Measurements from ENCODE around the gene TFB2M. TPM values are rescaled to one million over a fixed set of nuclear protein-coding genes. Genes with fewer than 3 reads are reported as not detected.
"Not testable (repeated sequence)": the region's sequence is repeated elsewhere in the genome, so short reads cannot be mapped to it uniquely, and the experiment has no call there.

The TFB2M gene
- total RNA-seq, 1 donor from 2014 or later: 15.5 TPM

- DNase-seq (ENCODE audit: low read depth): no peak
- no peak overlapping the region for H3K4me3 ChIP-seq (ENCODE audit: low read depth, low read length)
- no peak for TF ChIP-seq CTCF (conservative IDR thresholded peaks at IDR 0.05; ENCODE audit: low read depth, low read length)
These were observed 11.1 kb upstream of the TFB2M start for GRCh38 chr1:246577082-246577719.

GRCh38 chr1:246576709-246577032 is 10.6 kb upstream of the TFB2M start:
- no peak for DNase-seq (ENCODE audit: low read depth)
- TF ChIP-seq CTCF (conservative IDR thresholded peaks at IDR 0.05; ENCODE audit: low read depth, low read length): no peak
- H3K4me3 ChIP-seq (ENCODE audit: low read depth, low read length): no peak overlapping the region

- H3K4me3 ChIP-seq (ENCODE audit: low read depth, low read length): no peak overlapping the region
- TF ChIP-seq CTCF (conservative IDR thresholded peaks at IDR 0.05; ENCODE audit: low read depth, low read length): no peak
- DNase-seq (ENCODE audit: low read depth): no peak
These were observed 7.4 kb upstream of the TFB2M start for GRCh38 chr1:246573491-246573890.

GRCh38 chr1:246572785-246573184 is 6.7 kb upstream of the TFB2M start:
- DNase-seq (ENCODE audit: low read depth): no peak

GRCh38 chr1:246571953-246572352 is 5.9 kb upstream of the TFB2M start:
- no peak for DNase-seq (ENCODE audit: low read depth)
- no peak overlapping the region for H3K4me3 ChIP-seq (ENCODE audit: low read depth, low read length)
- no peak for TF ChIP-seq CTCF (conservative IDR thresholded peaks at IDR 0.05; ENCODE audit: low read depth, low read length)

More at GRCh38 chr1:246572785-246573184, 6.7 kb upstream of the TFB2M start:
- no peak for TF ChIP-seq CTCF (conservative IDR thresholded peaks at IDR 0.05; ENCODE audit: low read depth, low read length)
- H3K4me3 ChIP-seq (ENCODE audit: low read depth, low read length): no peak overlapping the region

- not testable (repeated sequence) for DNase-seq (ENCODE audit: low read depth); H3K4me3 ChIP-seq (ENCODE audit: low read depth, low read length)
These were observed 5.2 kb upstream of the TFB2M start for GRCh38 chr1:246571309-246571708.

GRCh38 chr1:246569248-246570238 is 3.5 kb upstream of the TFB2M start:
- no peak for DNase-seq (ENCODE audit: low read depth)
- no peak overlapping the region for H3K4me3 ChIP-seq (ENCODE audit: low read depth, low read length)
- no peak for TF ChIP-seq CTCF (conservative IDR thresholded peaks at IDR 0.05; ENCODE audit: low read depth, low read length)

Data from epithelial cell of proximal tubule (primary cell).